Vagina (tissue), 2 donors: Measurements from ENCODE around the gene CASQ1.

Experiments used
- POLR2A ChIP-seq, 2 donors: fragments of 450-650 bp; IDR thresholded peaks; one replicate each; pipeline ENCODE4 v1.6.1; 2017; ENCODE audit warnings: antibody characterized with exemption in 2 of 2, mild to moderate bottlenecking in 2 of 2, moderate library complexity in 2 of 2
- POLR2AphosphoS5 ChIP-seq, 2 donors: sonication (generic); formaldehyde crosslinking; IDR thresholded peaks; one replicate each; pipeline ENCODE4 v1.9.0; 2017; ENCODE audit warnings: antibody characterized with exemption in 2 of 2, mild to moderate bottlenecking in 2 of 2, low read depth in 1 of 2; ENCODE audit not compliant: insufficient read depth in 1 of 2
- TF ChIP-seq, protein P1 (sequence below), 3 experiments: fragments of 450-650 bp in 2 of 3; fragments of 200-600 bp in 1 of 3; sonication (generic) in 1 of 3; IDR thresholded peaks; one replicate each; pipeline ENCODE4 v1.5.1; 2017 to 2019; ENCODE audit warnings: antibody characterized with exemption in 3 of 3, mild to moderate bottlenecking in 2 of 3, moderate library complexity in 2 of 3

DNA sequence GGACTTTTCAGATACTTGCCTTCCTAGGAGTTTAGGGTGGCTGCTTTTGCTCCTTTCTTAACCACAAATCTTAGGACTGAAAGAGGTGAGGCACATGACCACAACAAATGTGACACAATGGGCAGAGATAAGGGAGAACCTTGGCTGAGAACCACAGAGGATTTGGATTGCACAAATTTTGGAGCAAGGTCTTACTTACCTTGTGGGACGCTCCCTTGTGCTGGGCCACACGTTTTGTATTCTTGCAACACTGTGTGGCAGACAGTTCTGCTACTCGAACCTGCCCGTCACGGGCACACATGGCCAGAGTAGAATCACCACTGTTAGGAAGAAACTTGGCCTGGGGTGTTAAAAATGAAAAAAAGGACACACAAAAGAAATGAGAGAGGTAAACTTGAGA, 48.0 kb downstream of the CASQ1 start:
- TF ChIP-seq, protein P1, sequence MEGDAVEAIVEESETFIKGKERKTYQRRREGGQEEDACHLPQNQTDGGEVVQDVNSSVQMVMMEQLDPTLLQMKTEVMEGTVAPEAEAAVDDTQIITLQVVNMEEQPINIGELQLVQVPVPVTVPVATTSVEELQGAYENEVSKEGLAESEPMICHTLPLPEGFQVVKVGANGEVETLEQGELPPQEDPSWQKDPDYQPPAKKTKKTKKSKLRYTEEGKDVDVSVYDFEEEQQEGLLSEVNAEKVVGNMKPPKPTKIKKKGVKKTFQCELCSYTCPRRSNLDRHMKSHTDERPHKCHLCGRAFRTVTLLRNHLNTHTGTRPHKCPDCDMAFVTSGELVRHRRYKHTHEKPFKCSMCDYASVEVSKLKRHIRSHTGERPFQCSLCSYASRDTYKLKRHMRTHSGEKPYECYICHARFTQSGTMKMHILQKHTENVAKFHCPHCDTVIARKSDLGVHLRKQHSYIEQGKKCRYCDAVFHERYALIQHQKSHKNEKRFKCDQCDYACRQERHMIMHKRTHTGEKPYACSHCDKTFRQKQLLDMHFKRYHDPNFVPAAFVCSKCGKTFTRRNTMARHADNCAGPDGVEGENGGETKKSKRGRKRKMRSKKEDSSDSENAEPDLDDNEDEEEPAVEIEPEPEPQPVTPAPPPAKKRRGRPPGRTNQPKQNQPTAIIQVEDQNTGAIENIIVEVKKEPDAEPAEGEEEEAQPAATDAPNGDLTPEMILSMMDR (IDR thresholded peaks at IDR 0.05) = no peak
- TF ChIP-seq POLR2A (IDR thresholded peaks at IDR 0.05) (no peak), POLR2AphosphoS5 (IDR thresholded peaks at IDR 0.05; ENCODE audit: insufficient read depth in 1 of 2, low read depth in 1 of 2) (no peak)
